GM19035 (cell line): ENCODE results near the gene GINS2.

ENCODE experiments used
- ATAC-seq: cut with Tn5 transposase; IDR thresholded peaks from one replicate; pipeline ENCODE4 v1.9.1; 2021; ENCODE audit not compliant: unreplicated experiment

The GINS2 gene

GRCh38 chr16:85628265-85628556 is 60.5 kb downstream of the GINS2 start:
- ATAC-seq, result no peak

DNA sequence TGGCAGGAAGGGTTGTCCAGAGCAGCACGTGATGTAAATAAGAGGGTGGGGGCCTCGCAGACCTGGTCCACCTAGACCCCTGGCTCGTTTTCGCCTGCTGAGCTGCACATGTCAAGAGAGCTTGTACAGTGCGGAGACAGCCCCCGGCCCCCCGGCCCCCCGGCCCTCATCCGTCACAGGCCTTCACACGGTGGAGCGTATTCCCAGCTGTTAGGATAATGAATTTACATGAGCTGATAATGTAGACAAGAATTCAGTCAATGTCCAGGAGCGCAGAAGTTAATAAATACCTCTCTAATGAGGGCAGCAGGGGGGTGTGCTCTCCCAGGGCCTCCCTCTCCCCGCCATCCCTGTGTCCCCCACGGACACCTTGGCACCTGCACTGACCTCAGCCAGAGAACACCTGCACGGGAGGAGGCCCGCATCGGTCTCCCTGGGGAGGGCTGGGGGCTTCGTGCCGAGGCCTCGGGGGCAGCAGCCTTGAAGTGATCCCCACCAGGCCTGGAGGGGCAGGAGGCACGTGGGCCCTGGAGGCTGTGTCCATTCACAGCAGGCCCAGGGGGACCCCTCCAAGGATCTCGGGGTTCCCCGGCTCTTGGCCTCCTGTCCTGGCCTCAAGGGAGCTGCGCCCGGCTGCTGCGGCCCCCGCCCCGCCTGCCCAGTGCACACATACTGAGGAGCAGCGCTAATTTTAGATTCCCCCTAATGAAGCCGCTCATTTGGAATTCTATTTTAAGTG is 61.1 kb downstream of the GINS2 start:
- ATAC-seq, result no peak

GRCh38 chr16:85627089-85627488 is 61.7 kb downstream of the GINS2 start:
- no peak for ATAC-seq
